Prostate gland (tissue), 2 donors: ENCODE measurements around the gene SLC6A3.

ENCODE experiments used
- POLR2A ChIP-seq: fragments of 450-650 bp; IDR thresholded peaks from one replicate; pipeline ENCODE4 v1.6.1; 2016; ENCODE audit warnings: antibody characterized with exemption, mild to moderate bottlenecking
- POLR2AphosphoS5 ChIP-seq: sonication (generic); formaldehyde crosslinking; IDR thresholded peaks from one replicate; pipeline ENCODE4 v1.6.1; 2017; ENCODE audit warnings: antibody characterized with exemption
- TF ChIP-seq, protein P1 (sequence below), 4 experiments: fragments of 200-600 bp in 2 of 4; fragments of 450-650 bp in 2 of 4; sonication (generic) in 2 of 4; IDR thresholded peaks; 1 replicate in 3 of 4; 2 replicates in 1 of 4; pipeline ENCODE4 v1.5.1; 2016 to 2019; ENCODE audit warnings: antibody characterized with exemption in 4 of 4, mild to moderate bottlenecking in 2 of 4, moderate library complexity in 2 of 4

DNA sequence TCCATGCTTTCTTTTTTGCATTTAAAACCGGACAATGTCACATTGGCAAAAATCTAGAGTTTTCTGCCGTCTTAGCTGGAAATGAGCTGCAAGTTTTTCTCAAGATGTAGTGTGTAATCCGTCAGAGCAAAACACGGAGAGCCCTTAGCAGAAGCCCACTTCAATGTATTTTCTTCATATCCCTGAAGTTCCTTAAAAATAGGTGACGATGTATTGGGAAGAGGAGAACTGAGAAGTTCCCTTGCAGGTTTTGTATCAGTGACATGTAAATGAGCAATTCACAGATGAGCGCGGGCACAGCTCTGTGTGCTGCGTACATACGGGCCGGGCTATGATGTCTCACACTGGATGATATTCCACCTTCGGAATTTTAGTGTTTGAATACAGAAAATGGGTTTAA is 85.5 kb downstream of the SLC6A3 start:
- TF ChIP-seq, protein P1, sequence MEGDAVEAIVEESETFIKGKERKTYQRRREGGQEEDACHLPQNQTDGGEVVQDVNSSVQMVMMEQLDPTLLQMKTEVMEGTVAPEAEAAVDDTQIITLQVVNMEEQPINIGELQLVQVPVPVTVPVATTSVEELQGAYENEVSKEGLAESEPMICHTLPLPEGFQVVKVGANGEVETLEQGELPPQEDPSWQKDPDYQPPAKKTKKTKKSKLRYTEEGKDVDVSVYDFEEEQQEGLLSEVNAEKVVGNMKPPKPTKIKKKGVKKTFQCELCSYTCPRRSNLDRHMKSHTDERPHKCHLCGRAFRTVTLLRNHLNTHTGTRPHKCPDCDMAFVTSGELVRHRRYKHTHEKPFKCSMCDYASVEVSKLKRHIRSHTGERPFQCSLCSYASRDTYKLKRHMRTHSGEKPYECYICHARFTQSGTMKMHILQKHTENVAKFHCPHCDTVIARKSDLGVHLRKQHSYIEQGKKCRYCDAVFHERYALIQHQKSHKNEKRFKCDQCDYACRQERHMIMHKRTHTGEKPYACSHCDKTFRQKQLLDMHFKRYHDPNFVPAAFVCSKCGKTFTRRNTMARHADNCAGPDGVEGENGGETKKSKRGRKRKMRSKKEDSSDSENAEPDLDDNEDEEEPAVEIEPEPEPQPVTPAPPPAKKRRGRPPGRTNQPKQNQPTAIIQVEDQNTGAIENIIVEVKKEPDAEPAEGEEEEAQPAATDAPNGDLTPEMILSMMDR (IDR thresholded peaks at IDR 0.05): no peak
- TF ChIP-seq POLR2A (no peak), POLR2AphosphoS5 (no peak)
